PC-9 (cell line): Measurements from ENCODE around the gene PPM1N. TPM values are rescaled to one million over a fixed set of nuclear protein-coding genes. Genes with fewer than 3 reads are reported as not detected.

Experiments
- BruUV-seq: library from RNA; stranded (reverse); fragments of 400-500 nt; replicated peaks from 2 replicates; lab custom pipeline; 2021; lab: Mats Ljungman, UMichigan
- CTCF ChIA-PET: fragments of 300-600 bp; sonication (Branson Sonifier 250); formaldehyde crosslinking; loops from one replicate; lab custom pipeline; 2022; ENCODE audit warnings: antibody characterized with exemption; lab: Charles Lee
- POLR2A ChIA-PET: fragments of 300-600 bp; sonication (Branson Sonifier 250); formaldehyde crosslinking; loops from one replicate; lab custom pipeline; 2022; ENCODE audit warnings: antibody characterized with exemption; ENCODE audit not compliant: unreplicated experiment; lab: Charles Lee
- DNase-seq, 2 experiments: peaks; one replicate each; pipeline versions ENCODE4 v3.0.0 to v3.0.0-alpha.2; 2015 to 2022; ENCODE audit warnings: mixed read lengths in 1 of 2
- H2AFZ ChIP-seq: fragments of 200-600 bp; sonication (generic); 2 replicates; pipeline ENCODE4 v1.8.1; 2017; ENCODE audit warnings: antibody characterized with exemption
- H3F3A ChIP-seq: fragments of 200-600 bp; sonication (generic); 2 replicates; pipeline ENCODE4 v1.8.1; 2017; ENCODE audit warnings: antibody characterized with exemption, mild to moderate bottlenecking, low read depth; ENCODE audit not compliant: insufficient read depth
- H3K27ac ChIP-seq: fragments of 200-600 bp; sonication (generic); 2 replicates; pipeline ENCODE4 v1.6.1; 2016; ENCODE audit warnings: mixed run types
- H3K27me3 ChIP-seq: fragments of 200-600 bp; sonication (generic); 2 replicates; pipeline ENCODE4 v1.6.1; 2016; ENCODE audit warnings: low read depth, mixed run types; ENCODE audit not compliant: insufficient read depth
- H3K36me3 ChIP-seq: fragments of 200-600 bp; sonication (generic); 2 replicates; pipeline ENCODE4 v1.6.1; 2016; ENCODE audit warnings: low read depth, mixed run types
- H3K4me1 ChIP-seq: fragments of 200-600 bp; sonication (generic); replicated peaks from 2 replicates; pipeline ENCODE4 v1.6.1; 2016; ENCODE audit warnings: mixed run types; ENCODE audit not compliant: insufficient read depth
- H3K4me2 ChIP-seq: fragments of 200-600 bp; sonication (generic); 2 replicates; pipeline ENCODE4 v1.6.1; 2017; ENCODE audit warnings: mixed run types
- H3K4me3 ChIP-seq: fragments of 200-600 bp; sonication (generic); 2 replicates; pipeline ENCODE4 v1.6.1; 2016; ENCODE audit warnings: mixed run types
- H3K79me2 ChIP-seq: fragments of 200-600 bp; sonication (generic); 2 replicates; pipeline ENCODE4 v1.6.1; 2017; ENCODE audit warnings: low read depth, mixed run types
- H3K9me2 ChIP-seq: fragments of 200-600 bp; sonication (generic); 2 replicates; pipeline ENCODE4 v1.8.1; 2017; ENCODE audit warnings: mild to moderate bottlenecking; ENCODE audit not compliant: insufficient read depth
- H3K9me3 ChIP-seq: fragments of 200-600 bp; sonication (generic); 2 replicates; pipeline ENCODE4 v1.8.1; 2016; ENCODE audit warnings: low read depth; ENCODE audit not compliant: insufficient read depth
- H4K20me1 ChIP-seq: fragments of 200-600 bp; sonication (generic); 2 replicates; pipeline ENCODE4 v1.8.1; 2017; ENCODE audit not compliant: insufficient read depth
- CTCF ChIP-seq: fragments of 200-600 bp; sonication (generic); conservative IDR thresholded peaks from 2 replicates; pipeline ENCODE4 v1.6.1; 2017; ENCODE audit warnings: mixed run types, antibody characterized with exemption, mild to moderate bottlenecking, moderate library complexity
- EZH2 ChIP-seq: fragments of 200-600 bp; sonication (generic); IDR thresholded peaks from 2 replicates; pipeline ENCODE4 v1.8.0; 2017; ENCODE audit warnings: antibody characterized with exemption, low read depth
- intact Hi-C: fragments of 100-400 bp; cut with micrococcal nuclease; formaldehyde crosslinking; loops from one replicate; pipeline ENCODE4 v1.10.0; 2022; ENCODE audit not compliant: unreplicated experiment
- total RNA-seq: library from RNA; stranded (reverse); gene quantifications from 2 replicates; pipeline ENCODE4 v1.2.3, GENCODE V29; 2021

Gene PPM1N
- total RNA-seq, 1 experiment from 2014 or later: 5.0 TPM

DNA sequence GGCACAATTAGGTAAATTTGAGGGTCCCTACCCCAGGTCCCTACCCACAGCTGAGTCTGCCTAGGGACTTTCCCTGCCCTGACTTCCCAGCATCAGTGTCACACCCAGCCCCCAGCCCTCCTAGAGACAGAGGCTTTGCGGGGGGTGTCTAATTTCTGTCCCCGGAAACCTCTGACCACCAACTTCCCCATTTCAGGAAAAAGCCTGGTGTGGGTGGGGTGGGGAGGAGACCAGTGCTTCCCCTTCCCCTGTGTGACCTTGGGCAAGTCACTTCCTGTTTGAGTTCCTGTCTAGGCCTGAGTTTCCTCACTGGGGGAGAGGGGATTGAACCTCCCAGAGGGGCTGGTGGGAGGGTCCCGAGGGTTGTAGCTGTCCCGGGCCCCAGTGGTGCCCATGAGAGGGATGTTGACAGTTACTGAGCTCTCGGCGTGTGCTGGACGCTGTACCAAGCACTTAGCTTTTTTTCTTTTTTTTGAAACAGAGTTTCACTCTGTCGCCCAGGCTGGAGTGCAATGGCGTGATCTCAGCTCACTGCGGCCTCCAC, 16.9 kb downstream of the PPM1N start:
- CTCF ChIA-PET: no interaction called here

DNA sequence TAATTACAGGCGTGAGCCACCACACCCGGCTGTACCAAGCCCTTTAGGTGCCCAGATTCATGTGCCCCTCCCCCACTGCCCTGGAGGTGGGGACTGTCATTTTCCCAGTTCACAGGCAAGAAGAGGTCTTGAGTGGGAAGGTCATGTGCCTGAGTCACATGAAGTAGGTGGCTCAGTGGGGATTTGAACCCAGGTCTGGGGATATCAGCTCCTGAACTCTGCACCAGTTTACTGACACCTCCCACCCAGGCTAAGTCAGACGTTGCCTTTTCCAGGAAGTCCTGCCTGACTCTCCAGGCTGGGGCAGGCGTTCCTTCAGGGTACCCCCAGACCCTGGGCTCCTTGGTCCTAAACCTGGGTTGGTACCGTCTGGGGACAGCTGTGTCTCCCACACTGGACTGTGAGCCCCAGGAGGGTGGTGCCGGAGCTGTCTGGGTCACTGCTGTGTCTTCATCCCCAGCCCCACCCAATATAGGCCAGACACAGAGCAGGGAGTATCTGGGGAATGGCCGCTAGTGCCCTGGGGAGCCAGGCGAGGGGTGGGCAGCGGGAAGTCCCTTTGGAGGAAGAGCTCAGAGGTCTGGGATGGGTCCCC, 17.7 kb downstream of the PPM1N start:
- Histone ChIP-seq H3K79me2 (peaks cover 52% of the 10 kb centered on the region), H3K4me3 (no peak overlapping the region), H3K4me2 (no peak overlapping the region), H2AFZ (no peak overlapping the region), H3K9me2 (no peaks in the 10 kb centered on the region), H3K27ac (no peak overlapping the region), H3K9me3 (no peaks in the 10 kb centered on the region), H3K27me3 (no peaks in the 10 kb centered on the region), H3F3A (peaks cover 63% of the 10 kb centered on the region), H3K36me3 (peaks cover 10% of the 10 kb centered on the region), H3K4me1 (peaks cover 43% of the 10 kb centered on the region), H4K20me1 (peaks cover 58% of the 10 kb centered on the region)
- intact Hi-C loops: no loop called here
- DNase-seq: no peak
- no peak for TF ChIP-seq CTCF
- no peak for TF ChIP-seq EZH2
- POLR2A ChIA-PET: interaction anchor here (0.5 kb wide), 1 partner anchor 153 kb away, joined by 3 read pairs; no protein-coding TSS in a partner anchor
- CTCF ChIA-PET: no interaction called here
- BruUV-seq: no TSS peak

More for the DNA sequence above, 16.9 kb downstream of the PPM1N start:
- H3K9me3 ChIP-seq: no peaks in the 10 kb centered on the region
- intact Hi-C loops: no loop called here
- BruUV-seq: no TSS peak
- H3K27ac ChIP-seq: no peak overlapping the region
- DNase-seq: no peak
- H3K36me3 ChIP-seq: peaks cover 6% of the 10 kb centered on the region
- H4K20me1 ChIP-seq: peaks cover 66% of the 10 kb centered on the region
- H3K79me2 ChIP-seq: peaks cover 60% of the 10 kb centered on the region
- H2AFZ ChIP-seq: no peak overlapping the region
- peak overlapping the region; percentile 49; the same call in 1 of the 2 replicates for H3K4me2 ChIP-seq
- TF ChIP-seq CTCF: no peak
- TF ChIP-seq EZH2: no peak
- POLR2A ChIA-PET: interaction anchor here (0.5 kb wide), 1 partner anchor 154 kb away, joined by 3 read pairs; no protein-coding TSS in a partner anchor
- H3K4me1 ChIP-seq: peaks cover 38% of the 10 kb centered on the region
- no peaks in the 10 kb centered on the region for H3K9me2 ChIP-seq
- H3F3A ChIP-seq: peaks cover 57% of the 10 kb centered on the region
- H3K27me3 ChIP-seq: no peaks in the 10 kb centered on the region
- H3K4me3 ChIP-seq: no peak overlapping the region

GRCh38 chr19:45517238-45517637, 19.0 kb downstream of the PPM1N start:
- DNase-seq: no peak
- peaks cover 73% of the 10 kb centered on the region for H3F3A ChIP-seq
- H2AFZ ChIP-seq: no peak overlapping the region
- H3K27ac ChIP-seq: no peak overlapping the region
- no peak overlapping the region for H3K4me3 ChIP-seq
- no peaks in the 10 kb centered on the region for H3K27me3 ChIP-seq
- ChIA-PET CTCF (no interaction called here), POLR2A (no interaction called here)
- intact Hi-C loops: no loop called here
- no TSS peak for BruUV-seq
- no peaks in the 10 kb centered on the region for H3K9me2 ChIP-seq
- H3K4me1 ChIP-seq: peaks cover 50% of the 10 kb centered on the region
- H3K36me3 ChIP-seq: peaks cover 10% of the 10 kb centered on the region
- H3K9me3 ChIP-seq: no peaks in the 10 kb centered on the region
- no peak overlapping the region for H3K4me2 ChIP-seq
- H3K79me2 ChIP-seq: peaks cover 39% of the 10 kb centered on the region
- TF ChIP-seq CTCF (no peak), EZH2 (no peak)
- H4K20me1 ChIP-seq: peaks cover 47% of the 10 kb centered on the region
